Endothelial cell of umbilical vein (primary cell): ENCODE measurements around the gene CAPN7. TPM values are rescaled to one million over a fixed set of nuclear protein-coding genes. Genes with fewer than 3 reads are reported as not detected.

Experiments used
- BruUV-seq: library from RNA; stranded (reverse); fragments of 400-500 nt; replicated peaks from 2 replicates; lab custom pipeline; 2021; lab: Mats Ljungman, UMichigan
- CTCF ChIA-PET: fragments of 300-600, 350-600 bp; sonication (Branson Sonifier 250); formaldehyde crosslinking; loops from one replicate; lab custom pipeline; 2021; ENCODE audit warnings: antibody characterized with exemption, inconsistent platforms; lab: Charles Lee
- POLR2A ChIA-PET: fragments of 300-600, 350-600 bp; sonication (Branson Sonifier 250); formaldehyde crosslinking; loops from one replicate; lab custom pipeline; 2021; ENCODE audit warnings: antibody characterized with exemption, inconsistent platforms; lab: Charles Lee
- DNase-seq: peaks from one replicate; pipeline ENCODE4 v3.0.0-alpha.2; 2011; ENCODE audit warnings: low read depth, low spot score
- FAIRE-seq: peaks from 2 replicates; lab custom pipeline; 2011; peaks lifted over from hg19 to GRCh38; lab: Jason Lieb, UNC
- H2AFZ ChIP-seq: 2 replicates; pipeline ENCODE4 v1.6.0; 2012; ENCODE audit warnings: low read depth, low read length, control low read depth, inconsistent platforms
- H3K27ac ChIP-seq: 2 replicates; pipeline ENCODE4 v1.5.1; 2011; ENCODE audit warnings: low read depth, mild to moderate bottlenecking, control low read depth, low read length, moderate library complexity; ENCODE audit not compliant: insufficient read depth
- H3K27me3 ChIP-seq, 2 experiments: 2 replicates each; pipeline versions ENCODE4 v1.6.0 to v1.6.1; 2011; ENCODE audit warnings: low read length in 2 of 2, mixed read lengths in 1 of 2; ENCODE audit not compliant: control insufficient read depth in 2 of 2, insufficient read depth in 2 of 2
- H3K36me3 ChIP-seq, 2 experiments: 2 replicates in 1 of 2; 3 replicates in 1 of 2; pipeline ENCODE4 v1.5.1; 2011; ENCODE audit warnings: low read length in 2 of 2, mild to moderate bottlenecking in 1 of 2, moderate library complexity in 1 of 2; ENCODE audit not compliant: control insufficient read depth in 2 of 2, insufficient read depth in 2 of 2; ENCODE audit errors: extremely low read depth in 1 of 2
- H3K4me1 ChIP-seq: 3 replicates; pipeline ENCODE4 v1.5.1; 2011; ENCODE audit warnings: mild to moderate bottlenecking, low read length; ENCODE audit not compliant: control insufficient read depth, insufficient read depth; ENCODE audit errors: extremely low read depth
- H3K4me2 ChIP-seq: 2 replicates; pipeline ENCODE4 v1.6.1; 2011; ENCODE audit warnings: low read length, control low read depth, mixed read lengths; ENCODE audit not compliant: insufficient read depth
- H3K4me3 ChIP-seq, 3 experiments: fragments of 200-600 bp in 1 of 3; sonication (generic), shearing (Covaris generic) in 1 of 3; replicated peaks in 1 of 3; 2 replicates each; pipeline ENCODE4 v1.5.1; 2011 to 2016; ENCODE audit warnings: control low read depth in 3 of 3, low read length in 3 of 3, mild to moderate bottlenecking in 2 of 3, inconsistent platforms in 1 of 3, low read depth in 1 of 3, moderate library complexity in 1 of 3; ENCODE audit not compliant: insufficient read depth in 1 of 3
- H3K79me2 ChIP-seq: 2 replicates; pipeline ENCODE4 v1.6.0; 2012; ENCODE audit warnings: low read length, inconsistent platforms; ENCODE audit not compliant: control insufficient read depth, insufficient read depth
- H3K9ac ChIP-seq: replicated peaks from 2 replicates; pipeline ENCODE3; 2011; ENCODE audit warnings: low read length, control low read depth; ENCODE audit not compliant: insufficient read depth; ENCODE audit errors: extremely low read depth
- H3K9me1 ChIP-seq: replicated peaks from 3 replicates; pipeline ENCODE4 v1.6.0; 2011; ENCODE audit warnings: mild to moderate bottlenecking, low read length; ENCODE audit not compliant: control insufficient read depth, insufficient read depth; ENCODE audit errors: extremely low read depth
- H3K9me3 ChIP-seq: replicated peaks from 2 replicates; pipeline ENCODE4 v1.5.1; 2012; ENCODE audit warnings: low read length, inconsistent platforms; ENCODE audit not compliant: control insufficient read depth, insufficient read depth
- H4K20me1 ChIP-seq: replicated peaks from 2 replicates; pipeline ENCODE3; 2011; ENCODE audit warnings: mild to moderate bottlenecking, low read length; ENCODE audit not compliant: control insufficient read depth, insufficient read depth; ENCODE audit errors: extremely low read depth
- EZH2 ChIP-seq: IDR thresholded peaks from 2 replicates; pipeline ENCODE4 v1.6.1; 2012; ENCODE audit warnings: borderline replicate concordance, low read depth, mild to moderate bottlenecking, moderate library complexity, low read length, inconsistent platforms; ENCODE audit not compliant: severe bottlenecking
- FOS ChIP-seq: IDR thresholded peaks from 2 replicates; pipeline ENCODE4 v1.6.1; 2011; ENCODE audit warnings: mild to moderate bottlenecking, low read length, moderate library complexity, borderline replicate concordance; ENCODE audit not compliant: insufficient read depth
- GATA2 ChIP-seq: IDR thresholded peaks from 2 replicates; pipeline ENCODE4 v1.7.0; 2011; ENCODE audit warnings: low read depth, mild to moderate bottlenecking, moderate library complexity, mixed read lengths, low read length; ENCODE audit not compliant: insufficient read length, insufficient read depth
- JUN ChIP-seq: IDR thresholded peaks from 2 replicates; pipeline ENCODE4 v1.6.1; 2011; ENCODE audit warnings: borderline replicate concordance, low read depth; ENCODE audit not compliant: insufficient read length, insufficient read depth
- MYC ChIP-seq: IDR thresholded peaks from one replicate; pipeline ENCODE4 v1.6.1; 2011; ENCODE audit warnings: mild to moderate bottlenecking, low read depth, low read length
- POLR2A ChIP-seq: IDR thresholded peaks from 2 replicates; pipeline ENCODE4 v1.6.1; 2012; ENCODE audit warnings: low read depth, mild to moderate bottlenecking, control low read depth, low read length
- POLR2AphosphoS5 ChIP-seq: IDR thresholded peaks from 2 replicates; pipeline ENCODE4 v1.6.1; 2012; ENCODE audit warnings: low read depth, mild to moderate bottlenecking, control low read depth, low read length, moderate library complexity; ENCODE audit not compliant: insufficient read depth
- dilution Hi-C: fragments of 300-500 bp; cut with MboI; formaldehyde crosslinking; loops from one replicate; pipeline ENCODE4 v1.15.0; 2019; ENCODE audit warnings: low sequenced_read_pairs; ENCODE audit not compliant: extremely low pct_ligation_motif_present
- intact Hi-C: fragments of 100-400 bp; cut with micrococcal nuclease; formaldehyde crosslinking; loops from one replicate; pipeline ENCODE4 v1.10.0; 2022
- polyA plus RNA-seq, 4 experiments: library from polyadenylated mRNA; depleted of rRNA in 3 of 4; stranded (reverse) in 3 of 4; unstranded in 1 of 4; fragments of >200 nt; gene quantifications; 2 replicates each; pipeline versions ENCODE4 v1.2.1 to v1.2.3, GENCODE V29; 2011 to 2012; ENCODE audit warnings: missing spikeins in 1 of 4
- total RNA-seq: library from RNA; stranded (reverse); gene quantifications from 2 replicates; pipeline ENCODE4 v1.2.3, GENCODE V29; 2021
- TF ChIP-seq, protein P1 (sequence below): IDR thresholded peaks from 2 replicates; pipeline ENCODE4 v1.6.1; 2011; ENCODE audit not compliant: insufficient read depth, insufficient read length
- TF ChIP-seq, protein P2 (sequence below), 2 donors: IDR thresholded peaks; 1 replicate in 1 of 2; 2 replicates in 1 of 2; pipeline ENCODE4 v1.5.1; 2011; ENCODE audit warnings: low read length in 2 of 2, mild to moderate bottlenecking in 2 of 2, moderate library complexity in 2 of 2, control low read depth in 1 of 2, inconsistent platforms in 1 of 2, low read depth in 1 of 2; ENCODE audit not compliant: insufficient read depth in 1 of 2; ENCODE audit errors: extremely low read depth in 1 of 2

Gene CAPN7
- total and polyA plus RNA-seq, 2 donors (not counting 3 experiments of a cell fraction or from before 2014, with no cell fraction given), result 13.2 to 32.7 TPM

DNA sequence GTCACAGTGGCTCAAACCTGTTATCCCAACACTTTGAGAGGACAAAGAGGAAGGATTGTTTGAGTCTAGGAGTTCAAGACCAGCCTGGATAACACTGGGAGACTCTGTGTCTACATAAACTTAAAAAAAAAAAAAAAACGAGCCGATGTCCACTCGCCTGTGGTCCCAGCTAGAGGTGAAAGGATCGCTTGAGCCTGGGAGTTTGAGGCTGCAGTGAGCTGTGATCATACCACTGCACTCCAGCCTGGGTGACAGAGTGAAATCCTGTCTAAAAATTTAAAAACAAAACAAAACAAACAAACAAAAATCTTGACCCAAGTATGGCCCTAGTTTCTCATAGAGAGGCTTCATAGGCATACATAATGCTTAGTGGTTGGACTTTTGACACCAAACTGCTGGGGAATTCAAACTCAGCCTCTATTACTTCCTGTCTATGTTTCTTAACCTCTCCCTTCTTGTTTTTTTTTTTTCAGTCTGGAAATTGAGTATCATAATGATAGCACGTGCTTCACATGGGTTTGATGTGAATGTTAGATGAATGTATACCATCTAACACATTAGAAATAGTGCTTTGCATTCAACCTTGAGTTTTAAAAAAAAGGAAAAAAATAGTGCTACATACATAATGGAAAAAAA lies 46.4 kb upstream of the CAPN7 start:
- ChIA-PET CTCF (interaction anchor here (0.6 to 1.4 kb wide), 3 partner anchors 17 to 40 kb away, joined by 3 read pairs; no protein-coding TSS in a partner anchor), POLR2A (no interaction called here)
- H3K27ac ChIP-seq, result no peak overlapping the region
- H3K9ac ChIP-seq, result no peak overlapping the region
- H3K27me3 ChIP-seq, result peaks cover 17 to 26% of the 10 kb centered on the region in 2 experiments
- no peaks in the 10 kb centered on the region for H3K4me1 ChIP-seq
- H3K9me3 ChIP-seq, result no peaks in the 10 kb centered on the region
- no peaks in the 10 kb centered on the region for H3K79me2 ChIP-seq
- dilution Hi-C loops (no loop called here), intact Hi-C loops (no loop called here)
- no peaks in the 10 kb centered on the region for H3K36me3 ChIP-seq
- H3K4me2 ChIP-seq, result no peak overlapping the region
- DNase-seq, result peak; percentile 42
- FAIRE-seq, result peak; percentile 81
- H3K9me1 ChIP-seq, result no peaks in the 10 kb centered on the region
- H3K4me3 ChIP-seq, result no peak overlapping the region
- H2AFZ ChIP-seq, result no peak overlapping the region
- BruUV-seq, result no TSS peak
- TF ChIP-seq POLR2A, result no peak
- H4K20me1 ChIP-seq, result no peaks in the 10 kb centered on the region

DNA sequence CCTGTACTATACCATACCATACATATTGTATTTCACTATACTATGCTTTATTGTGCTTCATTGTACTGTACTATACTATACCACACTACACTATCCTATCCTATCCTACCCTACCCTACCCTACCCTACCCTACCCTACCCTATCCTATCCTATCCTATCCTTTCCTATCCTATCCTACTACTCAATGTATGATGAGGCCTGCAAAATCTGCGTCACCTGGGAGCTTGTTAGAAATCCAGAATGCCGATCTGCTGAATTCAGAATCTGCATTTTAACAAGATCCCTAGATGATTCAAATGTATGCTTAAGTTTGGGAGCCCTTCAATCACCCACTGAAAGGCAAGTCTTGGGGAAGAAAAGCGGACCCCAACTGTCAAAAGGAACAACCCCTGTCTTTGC lies 45.4 kb upstream of the CAPN7 start:
- Histone ChIP-seq H3K36me3 (no peaks in the 10 kb centered on the region), H2AFZ (no peak overlapping the region), H3K4me3 (no peak overlapping the region), H3K4me1 (no peaks in the 10 kb centered on the region), H3K9ac (no peak overlapping the region), H3K9me1 (no peaks in the 10 kb centered on the region), H4K20me1 (no peaks in the 10 kb centered on the region), H3K79me2 (no peaks in the 10 kb centered on the region), H3K27me3 (peaks cover 9 to 24% of the 10 kb centered on the region in 2 experiments), H3K9me3 (no peaks in the 10 kb centered on the region), H3K4me2 (no peak overlapping the region), H3K27ac (no peak overlapping the region)
- dilution Hi-C loops (no loop called here), intact Hi-C loops (no loop called here)
- DNase-seq (no peak), FAIRE-seq (no peak)
- CTCF ChIA-PET, result no interaction called here
- POLR2A ChIA-PET, result no interaction called here
- no TSS peak for BruUV-seq
- TF ChIP-seq GATA2, result no peak
- no peak for TF ChIP-seq FOS
- no peak for TF ChIP-seq JUN
- no peak for TF ChIP-seq POLR2A
- TF ChIP-seq, protein P1, sequence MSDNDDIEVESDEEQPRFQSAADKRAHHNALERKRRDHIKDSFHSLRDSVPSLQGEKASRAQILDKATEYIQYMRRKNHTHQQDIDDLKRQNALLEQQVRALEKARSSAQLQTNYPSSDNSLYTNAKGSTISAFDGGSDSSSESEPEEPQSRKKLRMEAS, result no peak
- no peak for TF ChIP-seq MYC
- no peak for TF ChIP-seq EZH2
- TF ChIP-seq POLR2AphosphoS5, result no peak
- TF ChIP-seq, protein P2, sequence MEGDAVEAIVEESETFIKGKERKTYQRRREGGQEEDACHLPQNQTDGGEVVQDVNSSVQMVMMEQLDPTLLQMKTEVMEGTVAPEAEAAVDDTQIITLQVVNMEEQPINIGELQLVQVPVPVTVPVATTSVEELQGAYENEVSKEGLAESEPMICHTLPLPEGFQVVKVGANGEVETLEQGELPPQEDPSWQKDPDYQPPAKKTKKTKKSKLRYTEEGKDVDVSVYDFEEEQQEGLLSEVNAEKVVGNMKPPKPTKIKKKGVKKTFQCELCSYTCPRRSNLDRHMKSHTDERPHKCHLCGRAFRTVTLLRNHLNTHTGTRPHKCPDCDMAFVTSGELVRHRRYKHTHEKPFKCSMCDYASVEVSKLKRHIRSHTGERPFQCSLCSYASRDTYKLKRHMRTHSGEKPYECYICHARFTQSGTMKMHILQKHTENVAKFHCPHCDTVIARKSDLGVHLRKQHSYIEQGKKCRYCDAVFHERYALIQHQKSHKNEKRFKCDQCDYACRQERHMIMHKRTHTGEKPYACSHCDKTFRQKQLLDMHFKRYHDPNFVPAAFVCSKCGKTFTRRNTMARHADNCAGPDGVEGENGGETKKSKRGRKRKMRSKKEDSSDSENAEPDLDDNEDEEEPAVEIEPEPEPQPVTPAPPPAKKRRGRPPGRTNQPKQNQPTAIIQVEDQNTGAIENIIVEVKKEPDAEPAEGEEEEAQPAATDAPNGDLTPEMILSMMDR (IDR thresholded peaks at IDR 0.05; ENCODE audit: extremely low read depth in 1 of 2, insufficient read depth in 1 of 2, low read depth in 1 of 2, low read length in 2 of 2), result no peak
